ENCODE data around the gene MXD4. TPM values are rescaled to one million over a fixed set of nuclear protein-coding genes. Genes with fewer than 3 reads are reported as not detected.
A peak's percentile ranks its signal among the peaks of the same experiment; 100 is the strongest.
"Not testable (repeated sequence)": the region's sequence is repeated elsewhere in the genome, so short reads cannot be mapped to it uniquely, and the experiment has no call there.

The MXD4 gene
- total RNA-seq, 6 donors from 2014 or later = 50.1 to 135 (median 76.4) TPM

DNA sequence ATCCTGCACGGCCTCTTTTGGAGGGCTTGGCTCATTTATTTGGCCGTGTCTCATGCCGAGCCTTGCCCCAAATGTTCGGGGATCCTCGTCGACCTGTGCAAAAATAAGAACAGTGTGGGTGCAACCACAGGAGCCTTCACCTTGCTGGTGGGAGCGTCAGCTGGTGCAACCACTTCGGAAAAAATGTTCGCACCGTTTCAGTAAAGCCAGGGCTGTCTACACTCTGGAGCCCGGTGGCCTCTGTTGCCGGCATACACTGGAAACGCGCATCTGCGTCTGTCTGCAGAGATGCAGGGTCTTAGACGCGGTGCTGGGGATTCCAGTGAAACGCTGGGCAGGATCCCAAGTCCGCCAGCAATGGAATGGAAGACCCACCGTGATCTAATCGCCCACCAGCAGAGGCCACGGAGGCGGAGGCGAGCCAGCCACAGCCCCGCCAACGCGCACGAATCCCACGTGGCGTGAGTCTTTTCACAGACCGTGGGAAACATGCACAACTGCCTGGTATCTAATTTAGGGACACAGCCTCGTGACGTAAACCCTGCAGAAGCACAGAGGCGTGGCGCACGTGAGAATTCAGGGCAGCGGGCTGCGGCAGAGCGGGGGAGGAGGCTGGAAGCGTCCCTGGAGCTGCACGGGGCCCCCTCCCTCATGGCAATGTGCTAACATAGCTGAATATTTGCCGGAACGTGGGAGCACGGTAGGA, 13.8 kb upstream of the MXD4 start:
- H3K4me1 ChIP-seq = no peaks in the 10 kb centered on the region
- H3K27ac ChIP-seq = no peak overlapping the region
- 93 to 94% methylated on average over 36 to 44 of the region's 44 CpGs for WGBS, 2 donors
- DNase-seq (peak in 1 of 2 donors; percentile 56), ATAC-seq (ENCODE audit: low FRiP score in 2 of 2) (no peak)
- no peak overlapping the region for H3K4me3 ChIP-seq
- TF ChIP-seq, protein P1, sequence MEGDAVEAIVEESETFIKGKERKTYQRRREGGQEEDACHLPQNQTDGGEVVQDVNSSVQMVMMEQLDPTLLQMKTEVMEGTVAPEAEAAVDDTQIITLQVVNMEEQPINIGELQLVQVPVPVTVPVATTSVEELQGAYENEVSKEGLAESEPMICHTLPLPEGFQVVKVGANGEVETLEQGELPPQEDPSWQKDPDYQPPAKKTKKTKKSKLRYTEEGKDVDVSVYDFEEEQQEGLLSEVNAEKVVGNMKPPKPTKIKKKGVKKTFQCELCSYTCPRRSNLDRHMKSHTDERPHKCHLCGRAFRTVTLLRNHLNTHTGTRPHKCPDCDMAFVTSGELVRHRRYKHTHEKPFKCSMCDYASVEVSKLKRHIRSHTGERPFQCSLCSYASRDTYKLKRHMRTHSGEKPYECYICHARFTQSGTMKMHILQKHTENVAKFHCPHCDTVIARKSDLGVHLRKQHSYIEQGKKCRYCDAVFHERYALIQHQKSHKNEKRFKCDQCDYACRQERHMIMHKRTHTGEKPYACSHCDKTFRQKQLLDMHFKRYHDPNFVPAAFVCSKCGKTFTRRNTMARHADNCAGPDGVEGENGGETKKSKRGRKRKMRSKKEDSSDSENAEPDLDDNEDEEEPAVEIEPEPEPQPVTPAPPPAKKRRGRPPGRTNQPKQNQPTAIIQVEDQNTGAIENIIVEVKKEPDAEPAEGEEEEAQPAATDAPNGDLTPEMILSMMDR (IDR thresholded peaks at IDR 0.05) = no peak
- TF ChIP-seq POLR2AphosphoS5 (IDR thresholded peaks at IDR 0.05) = no peak
- no peak for TF ChIP-seq EP300 (IDR thresholded peaks at IDR 0.05)
- no peak for TF ChIP-seq POLR2A (IDR thresholded peaks at IDR 0.05)
- H3K9me3 ChIP-seq = no peaks in the 10 kb centered on the region
- H3K27me3 ChIP-seq = no peaks in the 10 kb centered on the region
- H3K36me3 ChIP-seq = peaks cover 0 to 12% (median 5%) of the 10 kb centered on the region in 4 donors

DNA sequence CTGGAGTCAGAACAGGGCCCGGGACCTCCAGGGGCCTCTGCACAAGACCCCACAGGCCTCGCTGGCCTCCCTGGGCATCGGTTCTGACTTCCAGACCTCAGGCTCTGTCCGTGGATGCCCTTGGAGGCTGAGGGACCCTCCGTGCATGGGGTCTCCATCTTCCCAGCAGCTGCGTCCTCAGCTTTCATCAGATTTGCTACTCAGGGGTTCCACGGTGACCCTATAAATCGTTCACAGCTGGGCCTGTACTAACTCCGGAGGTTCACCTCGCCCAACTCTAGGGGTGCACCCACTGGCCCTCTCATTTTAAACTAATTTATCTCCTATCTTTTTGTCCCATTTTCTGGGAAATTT, 13.1 kb upstream of the MXD4 start:
- peaks cover 0 to 15% (median 7%) of the 10 kb centered on the region in 4 donors for H3K36me3 ChIP-seq
- not testable (repeated sequence) for H3K9me3 ChIP-seq; H3K4me1 ChIP-seq; ATAC-seq (ENCODE audit: low FRiP score in 2 of 2); DNase-seq; H3K4me3 ChIP-seq; H3K27me3 ChIP-seq; H3K27ac ChIP-seq
- WGBS, 2 donors = 92 to 94% methylated on average over 8 to 10 of the region's 10 CpGs

DNA sequence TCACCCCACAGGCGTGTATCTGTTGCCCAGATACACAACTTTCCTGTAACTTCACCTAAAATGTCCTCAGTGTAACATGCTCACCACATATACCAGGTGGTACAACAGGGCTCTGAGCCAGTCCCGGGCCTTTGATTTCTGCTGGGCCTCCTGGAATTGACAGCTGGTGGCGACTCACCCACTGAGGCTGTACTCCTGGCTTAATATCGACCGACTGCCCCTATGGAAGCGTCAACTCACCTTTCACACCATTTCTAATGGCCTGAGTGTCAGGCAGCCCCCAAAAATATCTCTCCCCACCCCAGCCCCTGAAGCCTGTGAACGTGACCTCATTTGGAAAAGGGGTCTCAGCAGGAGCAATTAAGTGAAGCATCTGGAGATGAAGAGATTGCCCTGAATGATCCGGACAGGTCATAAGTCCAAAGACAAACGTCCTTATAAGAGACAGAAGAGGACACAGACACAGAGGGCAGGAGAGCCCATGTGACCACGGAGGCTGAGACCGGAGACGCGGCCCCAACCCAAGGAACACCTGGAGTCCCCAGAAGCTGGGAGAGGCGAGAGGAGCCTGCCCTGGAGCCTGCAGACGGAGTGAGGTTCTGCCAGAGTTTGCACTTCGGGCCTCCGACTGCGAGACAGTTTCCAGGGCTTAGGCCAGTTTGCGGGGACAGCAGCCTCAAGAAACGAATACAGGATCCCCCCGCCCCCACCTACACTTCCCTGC, 12.6 kb upstream of the MXD4 start:
- peaks cover 0 to 15% (median 7%) of the 10 kb centered on the region in 4 donors for H3K36me3 ChIP-seq
- H3K27me3 ChIP-seq = no peaks in the 10 kb centered on the region
- DNase-seq (peak in 1 of 2 donors; percentile 32), ATAC-seq (ENCODE audit: low FRiP score in 2 of 2) (no peak)
- H3K4me1 ChIP-seq = no peaks in the 10 kb centered on the region
- H3K9me3 ChIP-seq = no peaks in the 10 kb centered on the region
- no peak overlapping the region for H3K4me3 ChIP-seq
- no peak for TF ChIP-seq POLR2AphosphoS5 (IDR thresholded peaks at IDR 0.05)
- no peak for TF ChIP-seq POLR2A (IDR thresholded peaks at IDR 0.05)
- TF ChIP-seq, protein P1 (IDR thresholded peaks at IDR 0.05) = no peak
- no peak for TF ChIP-seq EP300 (IDR thresholded peaks at IDR 0.05)
- no peak overlapping the region for H3K27ac ChIP-seq
- WGBS, 2 donors = 87 to 93% methylated on average over 13 to 21 of the region's 21 CpGs

DNA sequence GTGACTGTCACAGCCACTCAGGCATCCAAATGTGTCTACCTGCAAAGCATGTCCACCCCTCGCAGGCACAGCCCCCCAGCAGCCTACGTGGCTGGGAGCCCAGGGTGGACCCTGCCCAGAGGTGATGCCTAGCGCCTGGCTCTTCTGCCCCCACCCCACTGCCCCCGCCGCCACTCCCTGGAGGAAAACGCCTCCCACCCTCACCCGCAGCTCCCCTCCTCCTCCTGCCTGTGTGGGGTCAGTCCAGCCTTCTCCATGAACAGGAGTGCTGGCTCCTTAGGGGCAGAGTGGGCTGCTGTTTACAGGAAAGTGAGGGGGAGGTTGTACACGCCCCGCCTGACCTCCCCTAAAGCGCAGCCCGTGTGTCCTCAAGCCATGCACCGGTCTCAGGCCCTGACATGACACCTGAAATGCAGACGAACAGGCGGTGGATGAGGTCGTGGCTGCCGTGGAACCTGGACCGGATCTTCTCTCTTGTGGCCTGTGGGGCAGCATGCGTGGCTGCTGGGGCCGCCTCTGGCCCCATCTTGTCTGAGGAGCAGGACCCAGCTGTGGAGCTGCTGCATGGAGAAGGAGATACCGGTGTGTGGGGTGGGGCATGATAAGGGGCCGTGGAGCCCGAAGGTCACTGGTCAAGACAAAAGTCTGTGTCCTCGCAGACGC, 11.9 kb upstream of the MXD4 start:
- WGBS, 2 donors = 93 to 95% methylated on average over 15 to 24 of the region's 24 CpGs
- Histone ChIP-seq H3K4me1 (no peaks in the 10 kb centered on the region), H3K27ac (no peak overlapping the region), H3K9me3 (no peaks in the 10 kb centered on the region), H3K4me3 (no peak overlapping the region), H3K27me3 (no peaks in the 10 kb centered on the region), H3K36me3 (peaks cover 0 to 15% (median 7%) of the 10 kb centered on the region in 4 donors)
- TF ChIP-seq, protein P1 (IDR thresholded peaks at IDR 0.05) = no peak
- TF ChIP-seq POLR2A (IDR thresholded peaks at IDR 0.05) (no peak), POLR2AphosphoS5 (IDR thresholded peaks at IDR 0.05) (no peak), EP300 (IDR thresholded peaks at IDR 0.05) (no peak)
- ATAC-seq (ENCODE audit: low FRiP score in 2 of 2) (no peak), DNase-seq (peak in 1 of 2 donors; percentile 76)

DNA sequence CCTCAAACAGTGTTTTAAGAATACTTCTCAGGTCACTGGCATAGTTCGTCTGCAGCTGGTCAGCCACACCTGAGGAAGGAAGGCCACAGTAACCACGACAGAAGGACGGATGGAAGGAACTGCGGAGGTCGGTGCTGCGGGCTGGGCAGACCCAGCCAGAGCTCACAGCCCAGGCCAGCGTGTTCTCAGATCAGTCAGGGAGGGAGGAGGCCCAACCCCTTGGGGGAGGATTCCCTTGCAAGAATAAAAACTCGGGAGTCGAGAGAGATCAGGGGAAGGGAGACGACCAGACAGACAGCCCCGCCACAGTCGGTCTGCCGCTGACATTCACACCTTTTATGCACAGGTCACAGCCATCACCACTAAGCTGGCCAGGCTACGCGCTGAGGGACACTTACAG, 11.3 kb upstream of the MXD4 start:
- TF ChIP-seq POLR2AphosphoS5 (IDR thresholded peaks at IDR 0.05) = no peak
- TF ChIP-seq, protein P1 (IDR thresholded peaks at IDR 0.05) = no peak
- no peak for TF ChIP-seq EP300 (IDR thresholded peaks at IDR 0.05)
- no peak for TF ChIP-seq POLR2A (IDR thresholded peaks at IDR 0.05)
- 75 to 84% methylated on average over 15 of the region's 15 CpGs for WGBS, 2 donors

More for the DNA sequence above, 11.3 kb upstream of the MXD4 start:
- ATAC-seq (ENCODE audit: low FRiP score in 2 of 2) (no peak), DNase-seq (no peak)
- no peak overlapping the region for H3K4me3 ChIP-seq
- no peaks in the 10 kb centered on the region for H3K27me3 ChIP-seq
- no peak overlapping the region for H3K27ac ChIP-seq
- H3K36me3 ChIP-seq = peaks cover 0 to 15% (median 7%) of the 10 kb centered on the region in 4 donors
- no peaks in the 10 kb centered on the region for H3K4me1 ChIP-seq
- no peaks in the 10 kb centered on the region for H3K9me3 ChIP-seq

Measured in upper lobe of left lung (tissue), 6 donors.